ENCODE measurements around the gene AMMECR1L.
"Not testable (repeated sequence)": the region's sequence is repeated elsewhere in the genome, so short reads cannot be mapped to it uniquely, and the experiment has no call there.

Gene AMMECR1L

GRCh38 chr2:127913808-127914457, 28.2 kb upstream of the AMMECR1L start:
- no peak for DNase-seq (ENCODE audit: extremely low spot score)
- ChIA-PET POLR2A (no interaction called here), CTCF (no interaction called here)
- TF ChIP-seq L3MBTL2 (conservative IDR thresholded peaks at IDR 0.05) (no peak), SP1 (IDR thresholded peaks at IDR 0.05) (no peak), HDGF (IDR thresholded peaks at IDR 0.05; ENCODE audit: borderline replicate concordance) (no peak), ZNF384 (IDR thresholded peaks at IDR 0.05) (no peak), BHLHE40 (IDR thresholded peaks at IDR 0.05; ENCODE audit: borderline replicate concordance) (no peak), FOXK2 (IDR thresholded peaks at IDR 0.05) (no peak), NFRKB (IDR thresholded peaks at IDR 0.05) (no peak), PKNOX1 (IDR thresholded peaks at IDR 0.05) (no peak), ELF4 (IDR thresholded peaks at IDR 0.05) (no peak), SUZ12 (IDR thresholded peaks at IDR 0.05) (no peak), ARNT (IDR thresholded peaks at IDR 0.05) (no peak)

GRCh38 chr2:127911737-127912136, 26.0 kb upstream of the AMMECR1L start:
- CTCF ChIA-PET = no interaction called here
- POLR2A ChIA-PET = no interaction called here
- no peak for TF ChIP-seq FOXA1 (IDR thresholded peaks at IDR 0.05)
- no peak for DNase-seq (ENCODE audit: extremely low spot score)

GRCh38 chr2:127910415-127910814, 24.7 kb upstream of the AMMECR1L start:
- no peak for DNase-seq (ENCODE audit: extremely low spot score)
- CTCF ChIA-PET = interaction anchor here (0.6 kb wide), 1 partner anchor 167 kb away, joined by 9 read pairs; no protein-coding TSS in a partner anchor

GRCh38 chr2:127909019-127909418, 23.3 kb upstream of the AMMECR1L start:
- TF ChIP-seq TARDBP (IDR thresholded peaks at IDR 0.05) (no peak), SUZ12 (IDR thresholded peaks at IDR 0.05) (no peak), FOXA1 (IDR thresholded peaks at IDR 0.05) (no peak), LEF1 (IDR thresholded peaks at IDR 0.05; ENCODE audit: borderline replicate concordance) (no peak), BHLHE40 (IDR thresholded peaks at IDR 0.05; ENCODE audit: borderline replicate concordance) (no peak), ELF4 (IDR thresholded peaks at IDR 0.05) (no peak), HDGF (IDR thresholded peaks at IDR 0.05; ENCODE audit: borderline replicate concordance) (no peak), CTBP1 (IDR thresholded peaks at IDR 0.05; ENCODE audit: borderline replicate concordance) (no peak), PKNOX1 (IDR thresholded peaks at IDR 0.05) (no peak), NFRKB (IDR thresholded peaks at IDR 0.05) (no peak), FOXM1 (IDR thresholded peaks at IDR 0.05; ENCODE audit: borderline replicate concordance) (no peak), ZNF384 (IDR thresholded peaks at IDR 0.05) (no peak), ARNT (IDR thresholded peaks at IDR 0.05) (no peak)
- no peak for DNase-seq (ENCODE audit: extremely low spot score)
- ChIA-PET POLR2A (interaction anchor here (0.5 kb wide), 1 partner anchor 21 kb away, joined by 3 read pairs; no protein-coding TSS in a partner anchor), CTCF (no interaction called here)

More at GRCh38 chr2:127910415-127910814, 24.7 kb upstream of the AMMECR1L start:
- TF ChIP-seq SP1 (IDR thresholded peaks at IDR 0.05) (no peak), ARNT (IDR thresholded peaks at IDR 0.05) (no peak), FOXM1 (IDR thresholded peaks at IDR 0.05; ENCODE audit: borderline replicate concordance) (no peak), ZNF384 (IDR thresholded peaks at IDR 0.05) (no peak), HDGF (IDR thresholded peaks at IDR 0.05; ENCODE audit: borderline replicate concordance) (no peak), PKNOX1 (IDR thresholded peaks at IDR 0.05) (no peak), NFRKB (IDR thresholded peaks at IDR 0.05) (no peak), LEF1 (IDR thresholded peaks at IDR 0.05; ENCODE audit: borderline replicate concordance) (no peak), ELF4 (IDR thresholded peaks at IDR 0.05) (no peak)
- POLR2A ChIA-PET = no interaction called here

GRCh38 chr2:127907733-127908400, 22.1 kb upstream of the AMMECR1L start:
- CTCF ChIA-PET; POLR2A ChIA-PET; DNase-seq (ENCODE audit: extremely low spot score): not testable (repeated sequence)

GRCh38 chr2:127906206-127906926, 20.6 kb upstream of the AMMECR1L start:
- no peak for TF ChIP-seq NFRKB (IDR thresholded peaks at IDR 0.05)
- no peak for TF ChIP-seq ZNF384 (IDR thresholded peaks at IDR 0.05)
- no peak for TF ChIP-seq ARNT (IDR thresholded peaks at IDR 0.05)
- TF ChIP-seq FOXA1 (IDR thresholded peaks at IDR 0.05) = no peak
- no peak for TF ChIP-seq BHLHE40 (IDR thresholded peaks at IDR 0.05; ENCODE audit: borderline replicate concordance)
- TF ChIP-seq ELF4 (IDR thresholded peaks at IDR 0.05) = no peak
- no peak for TF ChIP-seq HDGF (IDR thresholded peaks at IDR 0.05; ENCODE audit: borderline replicate concordance)
- TF ChIP-seq SP1 (IDR thresholded peaks at IDR 0.05) = no peak
- no peak for TF ChIP-seq LEF1 (IDR thresholded peaks at IDR 0.05; ENCODE audit: borderline replicate concordance)
- no peak for TF ChIP-seq PKNOX1 (IDR thresholded peaks at IDR 0.05)
- no peak for TF ChIP-seq FOXK2 (IDR thresholded peaks at IDR 0.05)
- no peak for TF ChIP-seq CTBP1 (IDR thresholded peaks at IDR 0.05; ENCODE audit: borderline replicate concordance)
- no peak for TF ChIP-seq L3MBTL2 (conservative IDR thresholded peaks at IDR 0.05)
- TF ChIP-seq FOXM1 (IDR thresholded peaks at IDR 0.05; ENCODE audit: borderline replicate concordance) = no peak
- TF ChIP-seq SUZ12 (IDR thresholded peaks at IDR 0.05) = no peak
- CTCF ChIA-PET = no interaction called here
- no peak for DNase-seq (ENCODE audit: extremely low spot score)
- POLR2A ChIA-PET = no interaction called here

Data from HEK293T (cell line).